Mesendoderm (in vitro differentiated cells): ENCODE measurements around the gene PCOLCE2.
A peak's percentile ranks its signal among the peaks of the same experiment; 100 is the strongest.

Source experiments
- DNase-seq: peaks from one replicate; pipeline ENCODE4 v3.0.0; 2013
- H2AK5ac ChIP-seq: 2 replicates; pipeline ENCODE4 v1.6.1; 2013; ENCODE audit warnings: low read length, inconsistent platforms
- H2BK120ac ChIP-seq: 2 replicates; pipeline ENCODE4 v1.6.1; 2013; ENCODE audit warnings: low read depth, mild to moderate bottlenecking, low read length, moderate library complexity, mixed read lengths
- H2BK15ac ChIP-seq: replicated peaks from 2 replicates; pipeline ENCODE4 v1.6.1; 2013; ENCODE audit warnings: low read depth, mild to moderate bottlenecking, moderate library complexity
- H2BK5ac ChIP-seq: 2 replicates; pipeline ENCODE4 v1.6.1; 2013; ENCODE audit warnings: low read length, inconsistent platforms
- H3K18ac ChIP-seq: 2 replicates; pipeline ENCODE4 v1.6.1; 2013; ENCODE audit warnings: mild to moderate bottlenecking, low read length, mixed read lengths
- H3K23ac ChIP-seq: one replicate; pipeline ENCODE4 v1.6.1; 2013; ENCODE audit warnings: low read length
- H3K27ac ChIP-seq: 2 replicates; pipeline ENCODE4 v1.5.1; 2013; ENCODE audit warnings: low read depth, mild to moderate bottlenecking, inconsistent platforms, low read length, moderate library complexity
- H3K27me3 ChIP-seq: 2 replicates; pipeline ENCODE4 v1.6.1; 2013; ENCODE audit warnings: low read length, control low read depth, mild to moderate bottlenecking, inconsistent platforms; ENCODE audit not compliant: insufficient read depth, poor library complexity
- H3K36me3 ChIP-seq: 2 replicates; pipeline ENCODE4 v1.6.1; 2013; ENCODE audit warnings: low read length, inconsistent platforms; ENCODE audit not compliant: control insufficient read depth, insufficient read depth
- H3K4ac ChIP-seq: one replicate; pipeline ENCODE4 v1.6.1; 2013; ENCODE audit warnings: low read depth, mild to moderate bottlenecking, low read length, moderate library complexity
- H3K4me1 ChIP-seq: 2 replicates; pipeline ENCODE4 v1.6.1; 2013; ENCODE audit warnings: low read depth, low read length, inconsistent platforms; ENCODE audit not compliant: control insufficient read depth
- H3K4me2 ChIP-seq: 2 replicates; pipeline ENCODE4 v1.6.1; 2013; ENCODE audit warnings: low read length
- H3K4me3 ChIP-seq: 2 replicates; pipeline ENCODE4 v1.5.1; 2013; ENCODE audit warnings: mild to moderate bottlenecking, low read length
- H3K56ac ChIP-seq: one replicate; pipeline ENCODE4 v1.6.1; 2013; ENCODE audit warnings: low read length
- H3K79me1 ChIP-seq: 2 replicates; pipeline ENCODE4 v1.6.1; 2013; ENCODE audit warnings: low read length, inconsistent platforms
- H3K79me2 ChIP-seq: 2 replicates; pipeline ENCODE4 v1.6.1; 2013; ENCODE audit warnings: mild to moderate bottlenecking, low read length; ENCODE audit not compliant: control insufficient read depth, insufficient read depth
- H3K9ac ChIP-seq: 2 replicates; pipeline ENCODE4 v1.6.1; 2013; ENCODE audit warnings: low read length, inconsistent platforms
- H4K5ac ChIP-seq: one replicate; pipeline ENCODE4 v1.6.1; 2013; ENCODE audit warnings: low read length
- H4K8ac ChIP-seq: one replicate; pipeline ENCODE4 v1.6.1; 2013; ENCODE audit warnings: low read depth, mild to moderate bottlenecking, control low read depth, low read length, moderate library complexity
- WGBS: extraction: QIAGEN DNeasy Blood & Tissue Kit; methylation state at CpG from one replicate; pipeline ENCODE4 v1.1.7; 2013; ENCODE audit warnings: low lambda C conversion rate, missing lambda C conversion rate; ENCODE audit not compliant: insufficient coverage; ENCODE audit errors: extremely low coverage; 5-methylcytosine and 5-hydroxymethylcytosine counted together

Gene PCOLCE2

DNA sequence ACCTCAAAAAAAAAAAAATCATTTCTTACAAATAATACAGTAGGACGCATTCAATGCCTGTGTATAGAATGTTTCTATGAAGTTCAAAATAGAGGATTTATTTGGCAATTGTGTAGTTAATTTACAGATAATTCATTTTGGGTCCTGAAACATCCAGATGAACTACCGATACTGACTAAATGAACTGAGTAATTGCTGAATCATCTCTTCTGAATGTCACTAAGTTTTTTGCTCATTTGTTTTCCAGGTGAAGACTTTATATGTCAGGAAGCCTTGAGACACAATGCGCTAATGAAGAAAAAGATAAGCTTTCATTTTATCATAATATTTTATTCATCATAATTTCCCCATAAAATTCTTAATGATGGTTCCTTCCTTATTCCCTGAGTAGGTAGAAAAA is 39.7 kb downstream of the PCOLCE2 start:
- no peaks in the 10 kb centered on the region for H3K4me1 ChIP-seq

DNA sequence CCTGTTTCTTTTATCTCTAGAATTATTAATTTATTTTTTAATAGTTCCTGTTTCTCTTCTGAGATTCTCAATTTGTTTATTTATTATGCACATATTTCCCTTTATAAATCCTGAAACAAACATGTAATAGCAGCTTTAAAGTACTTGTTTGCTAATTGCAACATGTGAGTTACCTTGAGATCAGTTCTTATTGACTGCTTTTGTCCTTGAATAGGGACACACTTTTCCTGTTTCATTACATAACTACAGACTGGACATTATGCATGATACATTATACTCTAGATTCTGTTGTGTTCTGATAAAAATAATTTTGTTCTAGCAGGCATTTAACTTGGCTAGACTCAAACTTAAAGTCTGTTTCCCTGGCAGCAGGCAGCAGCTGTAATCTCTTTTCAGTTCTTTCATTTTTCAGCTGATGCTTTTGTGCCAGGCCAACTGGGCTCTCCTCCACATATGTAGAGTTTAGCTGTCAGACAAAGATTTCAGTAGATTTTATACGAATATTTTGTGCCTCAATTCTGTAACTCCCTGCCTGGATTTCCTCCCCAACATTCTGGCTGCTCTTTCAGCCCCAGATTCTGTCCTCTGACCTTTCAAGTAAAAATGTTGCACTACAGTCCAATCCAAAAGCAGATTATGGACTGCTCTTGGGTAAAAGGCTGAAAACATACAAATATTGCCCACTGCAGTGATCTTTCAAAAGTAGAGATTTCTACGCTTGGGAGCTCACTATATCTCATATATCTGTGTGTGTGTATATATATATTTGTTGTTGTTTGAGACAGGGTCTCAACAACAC is 41.9 kb downstream of the PCOLCE2 start:
- Histone ChIP-seq H3K27ac (no peak overlapping the region), H3K4ac (no peak overlapping the region), H3K79me2 (no peaks in the 10 kb centered on the region), H3K9ac (no peak overlapping the region), H3K23ac (no peak overlapping the region), H2BK15ac (no peak overlapping the region), H3K4me1 (peaks cover 6% of the 10 kb centered on the region), H2AK5ac (no peak overlapping the region), H4K5ac (no peak overlapping the region), H3K4me2 (no peak overlapping the region), H3K56ac (no peak overlapping the region), H3K27me3 (no peaks in the 10 kb centered on the region), H2BK120ac (no peak overlapping the region), H3K18ac (no peak overlapping the region), H3K36me3 (no peaks in the 10 kb centered on the region), H3K4me3 (no peak overlapping the region), H2BK5ac (no peak overlapping the region), H3K79me1 (no peaks in the 10 kb centered on the region), H4K8ac (no peak overlapping the region)
- DNase-seq, result no peak
- WGBS, result no CpG with 5 or more reads among the region's 2 CpGs

More for the DNA sequence above, 39.7 kb downstream of the PCOLCE2 start:
- no peak overlapping the region for H3K4me2 ChIP-seq
- no peak overlapping the region for H3K56ac ChIP-seq
- H3K18ac ChIP-seq, result no peak overlapping the region
- H3K23ac ChIP-seq, result no peak overlapping the region
- no peak overlapping the region for H2BK120ac ChIP-seq
- no peaks in the 10 kb centered on the region for H3K36me3 ChIP-seq
- H3K79me2 ChIP-seq, result no peaks in the 10 kb centered on the region
- H3K27ac ChIP-seq, result no peak overlapping the region
- WGBS, result no CpG with 5 or more reads among the region's 3 CpGs
- no peak overlapping the region for H3K4me3 ChIP-seq
- H4K8ac ChIP-seq, result no peak overlapping the region
- no peaks in the 10 kb centered on the region for H3K27me3 ChIP-seq
- no peak overlapping the region for H3K4ac ChIP-seq
- H2BK15ac ChIP-seq, result no peak overlapping the region
- H4K5ac ChIP-seq, result no peak overlapping the region
- no peak overlapping the region for H2BK5ac ChIP-seq
- no peak overlapping the region for H3K9ac ChIP-seq
- H2AK5ac ChIP-seq, result no peak overlapping the region
- DNase-seq, result no peak
- H3K79me1 ChIP-seq, result no peaks in the 10 kb centered on the region

DNA sequence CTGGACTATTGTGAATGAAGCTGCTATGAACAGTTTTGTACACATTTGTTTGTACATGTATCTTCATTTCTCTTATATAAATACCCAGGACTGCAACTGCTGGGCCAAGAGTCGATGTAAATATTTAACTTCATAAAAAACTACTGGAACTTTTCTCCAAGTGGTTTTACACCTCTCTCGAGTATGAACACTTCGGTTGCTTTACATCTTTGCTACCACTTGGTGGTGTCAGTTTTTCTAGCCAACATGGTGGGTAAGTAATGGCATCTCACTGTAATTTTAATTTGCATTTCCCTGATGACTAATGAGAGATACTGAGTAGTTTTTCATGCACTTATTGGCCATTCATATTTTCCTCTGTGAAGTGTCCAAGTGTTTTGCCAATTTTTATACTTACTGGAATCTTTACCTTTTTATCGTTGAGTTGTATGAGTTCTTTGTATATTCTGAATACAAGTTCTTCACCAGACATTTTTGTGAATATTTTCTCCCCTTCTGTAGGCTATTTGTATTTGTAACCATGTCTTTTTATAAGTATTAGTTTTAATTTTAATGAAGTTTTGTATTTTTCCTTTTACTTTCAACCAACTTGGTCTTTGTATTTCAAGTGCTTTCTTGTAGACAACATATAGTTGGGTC is 44.4 kb downstream of the PCOLCE2 start:
- Histone ChIP-seq H3K27me3 (no peaks in the 10 kb centered on the region), H3K4me2 (no peak overlapping the region), H2BK5ac (no peak overlapping the region), H3K9ac (no peak overlapping the region), H3K56ac (no peak overlapping the region), H2BK15ac (no peak overlapping the region), H3K79me2 (no peaks in the 10 kb centered on the region), H2BK120ac (no peak overlapping the region), H3K27ac (no peak overlapping the region), H3K79me1 (no peaks in the 10 kb centered on the region), H3K4me3 (no peak overlapping the region), H4K8ac (no peak overlapping the region), H2AK5ac (no peak overlapping the region), H4K5ac (no peak overlapping the region), H3K36me3 (no peaks in the 10 kb centered on the region), H3K18ac (no peak overlapping the region), H3K4me1 (peaks cover 6% of the 10 kb centered on the region), H3K4ac (no peak overlapping the region), H3K23ac (no peak overlapping the region)
- peak; percentile 64 for DNase-seq
- no CpG with 5 or more reads among the region's 4 CpGs for WGBS

DNA sequence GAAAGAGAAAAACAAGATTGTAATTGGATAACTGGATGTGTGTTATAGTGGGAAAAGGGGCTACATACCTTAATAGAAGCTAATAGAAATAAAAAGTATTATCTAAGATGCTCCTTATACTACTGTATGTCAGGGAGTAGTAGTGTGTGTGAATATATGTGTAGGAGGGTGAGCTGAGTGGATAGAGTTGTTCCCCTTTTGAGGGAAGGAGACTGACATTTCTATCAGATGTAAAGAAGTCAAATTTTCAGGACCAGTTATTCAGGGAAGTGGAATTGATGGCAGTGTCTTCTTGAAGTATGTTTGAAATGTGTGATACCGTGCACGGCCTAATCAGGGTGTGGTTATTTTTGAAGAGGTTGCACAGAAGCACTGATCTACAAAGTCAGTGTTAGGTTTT is 49.1 kb downstream of the PCOLCE2 start:
- Histone ChIP-seq H3K9ac (no peak overlapping the region), H3K79me2 (no peaks in the 10 kb centered on the region), H3K4me2 (no peak overlapping the region), H3K4ac (no peak overlapping the region), H3K18ac (no peak overlapping the region), H3K27me3 (no peaks in the 10 kb centered on the region), H3K4me3 (no peak overlapping the region), H3K27ac (no peak overlapping the region), H3K4me1 (peaks cover 6% of the 10 kb centered on the region), H3K36me3 (no peaks in the 10 kb centered on the region), H4K5ac (no peak overlapping the region), H2BK15ac (no peak overlapping the region), H3K56ac (no peak overlapping the region), H2AK5ac (no peak overlapping the region), H3K79me1 (no peaks in the 10 kb centered on the region), H4K8ac (no peak overlapping the region), H2BK120ac (no peak overlapping the region), H2BK5ac (no peak overlapping the region), H3K23ac (no peak overlapping the region)
- no CpG with 5 or more reads among the region's 2 CpGs for WGBS
- no peak for DNase-seq

DNA sequence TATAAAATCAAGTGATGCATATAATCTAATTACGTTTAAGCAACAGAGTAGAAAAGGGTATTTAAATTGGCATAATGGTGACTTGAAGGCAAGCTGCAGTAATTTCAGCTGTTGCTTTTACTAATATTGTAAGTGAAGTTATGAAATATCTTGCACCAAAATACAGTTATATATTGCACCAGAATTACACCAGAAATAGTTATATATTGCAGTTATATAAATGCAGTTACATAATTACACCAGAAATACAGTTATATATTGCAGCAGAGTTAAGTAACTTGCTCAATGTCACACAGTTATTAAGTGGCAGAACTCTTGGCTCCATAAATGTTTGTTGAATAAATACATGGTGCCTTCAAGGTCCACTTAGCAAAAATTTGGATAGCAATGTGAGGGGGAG is 51.4 kb downstream of the PCOLCE2 start:
- Histone ChIP-seq H2BK120ac (no peak overlapping the region), H3K18ac (no peak overlapping the region), H3K27ac (no peak overlapping the region), H3K9ac (no peak overlapping the region), H3K79me1 (no peaks in the 10 kb centered on the region), H3K4me1 (no peaks in the 10 kb centered on the region), H3K36me3 (no peaks in the 10 kb centered on the region), H3K27me3 (no peaks in the 10 kb centered on the region), H3K79me2 (no peaks in the 10 kb centered on the region), H3K4me2 (no peak overlapping the region), H2AK5ac (no peak overlapping the region), H3K23ac (no peak overlapping the region), H3K4me3 (no peak overlapping the region), H3K56ac (no peak overlapping the region), H4K5ac (no peak overlapping the region), H2BK15ac (no peak overlapping the region), H4K8ac (no peak overlapping the region), H2BK5ac (no peak overlapping the region), H3K4ac (no peak overlapping the region)
- no CpG with 5 or more reads among the region's 1 CpG for WGBS
- DNase-seq, result no peak
